ENCODE data around the gene HOXB3. TPM values are rescaled to one million over a fixed set of nuclear protein-coding genes. Genes with fewer than 3 reads are reported as not detected.
A peak's percentile ranks its signal among the peaks of the same experiment; 100 is the strongest.

The HOXB3 gene
- total and polyA plus RNA-seq, 2 of the 13 experiments (the other 11 are each of a cell fraction or from before 2014, with no cell fraction given): not detected

- CTCF ChIA-PET (ENCODE audit: low intra/inter-chr PET ratio, low total read pairs): no interaction called here
- 10% methylated on average over 13 of the region's 13 CpGs for WGBS (ENCODE audit: low lambda C conversion rate)
- no peaks in the 10 kb centered on the region; the same call in 1 of the 2 replicates for H4K20me1 ChIP-seq (ENCODE audit: insufficient read depth, low read length)
- POLR2A ChIA-PET: no interaction called here
- ATAC-seq: no peak
- intact Hi-C loops (cut with micrococcal nuclease; ENCODE audit: unreplicated experiment) (no loop called here), in situ Hi-C loops (cut with HindIII; ENCODE audit: extremely low pct_ligation_motif_present, low pct_unique_long_range_greater_than_20kb) (no loop called here)
- H2AFZ ChIP-seq (ENCODE audit: low read length): no peak overlapping the region
- DNase-seq (ENCODE audit: low spot score): no peak
- H3K4me2 ChIP-seq (ENCODE audit: low read depth, low read length): no peak overlapping the region
- no TSS peak for BruUV-seq (replicated peaks)
- TF ChIP-seq AGO1 (IDR thresholded peaks at IDR 0.05; ENCODE audit: low read depth, low read length, poor library complexity, severe bottlenecking) (no peak), CBX1 (IDR thresholded peaks at IDR 0.05; ENCODE audit: low read depth) (no peak), ZNF570 (CRISPR knock-in tag; IDR thresholded peaks at IDR 0.05; ENCODE audit: borderline replicate concordance) (no peak), EZH2 (conservative IDR thresholded peaks at IDR 0.05; ENCODE audit: low read depth, low read length) (0 out of 2 replicates have a peak, but pooled peaks have one; percentile 18), DPF2 (CRISPR knock-in tag; IDR thresholded peaks at IDR 0.05; ENCODE audit: borderline replicate concordance, low read depth) (no peak), ZNF136 (CRISPR knock-in tag; IDR thresholded peaks at IDR 0.05; ENCODE audit: low read depth) (no peak)
- peaks cover 34 to 97% of the 10 kb centered on the region in 2 experiments for H3K27me3 ChIP-seq (ENCODE audit: control insufficient read depth in 1 of 2, insufficient read depth in 2 of 2, low read length in 2 of 2)
- FAIRE-seq: no peak
- no peaks in the 10 kb centered on the region for H3K36me3 ChIP-seq (replicated peaks in 1 of 2; ENCODE audit: control insufficient read depth in 1 of 2, insufficient read depth in 2 of 2, low read length in 2 of 2)
- no peaks in the 10 kb centered on the region for H3K4me1 ChIP-seq (ENCODE audit: insufficient read depth, low read length)
- H3K79me2 ChIP-seq (ENCODE audit: insufficient read depth, low read length): no peaks in the 10 kb centered on the region
- no peak overlapping the region for H3K4me3 ChIP-seq (replicated peaks in 1 of 3; ENCODE audit: insufficient read depth in 1 of 3, low read depth in 2 of 3, low read length in 3 of 3)
- H3K27ac ChIP-seq (ENCODE audit: extremely low read length, insufficient read depth, low read length): no peak overlapping the region
- no peak overlapping the region for H3K9ac ChIP-seq (ENCODE audit: insufficient read depth, low read depth, low read length)
- no peaks in the 10 kb centered on the region for H3K9me3 ChIP-seq (ENCODE audit: low read length)
Observed at GRCh38 chr17:48558057-48558830, 31.8 kb downstream of the HOXB3 start.
